NCI-H226 (cell line): ENCODE measurements around the gene MCL1.
"Not testable (repeated sequence)": the region's sequence is repeated elsewhere in the genome, so short reads cannot be mapped to it uniquely, and the experiment has no call there.

ENCODE experiments used
- DNase-seq: peaks from one replicate; pipeline ENCODE4 v3.0.0-alpha.2; 2015

The MCL1 gene

DNA sequence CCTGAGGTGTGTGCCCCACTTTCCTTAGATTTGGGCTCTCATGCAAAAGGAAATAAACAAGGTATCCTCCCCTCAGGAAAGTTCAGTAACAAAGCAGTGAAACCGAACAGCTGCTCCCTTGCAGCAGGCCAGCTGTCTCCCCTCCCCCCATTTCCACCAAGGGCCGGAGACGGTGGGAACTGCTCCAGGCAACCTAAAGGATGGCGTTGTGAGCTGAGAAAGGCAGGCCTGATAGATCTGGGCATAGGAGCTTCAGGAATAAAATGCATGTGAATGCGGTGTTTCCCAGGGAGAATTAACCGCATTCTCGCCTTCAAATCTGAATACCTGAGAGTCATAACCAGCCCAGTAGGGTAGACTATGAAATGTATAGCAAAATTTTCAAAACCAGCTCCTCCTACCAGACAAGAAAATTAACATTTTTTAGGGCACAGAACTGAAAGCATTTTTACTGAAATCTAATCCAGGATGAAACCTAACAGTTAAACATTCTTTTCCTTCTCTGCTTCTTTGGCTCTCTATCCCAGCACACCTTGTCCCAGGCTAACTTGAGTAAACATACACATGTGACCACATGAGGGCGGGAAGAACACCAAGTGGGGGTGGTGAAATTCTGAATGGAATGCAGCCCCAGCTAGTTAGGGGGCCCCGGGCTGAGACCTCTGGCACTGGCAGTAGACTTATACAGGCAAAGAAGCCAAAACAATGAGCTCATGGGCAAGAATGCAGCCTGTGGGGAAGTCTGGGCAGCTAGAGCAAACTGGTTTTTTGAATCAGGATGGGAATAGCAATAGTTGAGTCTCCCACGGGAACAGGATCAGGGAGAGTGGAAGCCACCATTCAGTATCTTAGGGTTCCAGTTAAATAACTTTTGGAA lies 11.5 kb downstream of the MCL1 start:
- peak; percentile 98 for DNase-seq

DNA sequence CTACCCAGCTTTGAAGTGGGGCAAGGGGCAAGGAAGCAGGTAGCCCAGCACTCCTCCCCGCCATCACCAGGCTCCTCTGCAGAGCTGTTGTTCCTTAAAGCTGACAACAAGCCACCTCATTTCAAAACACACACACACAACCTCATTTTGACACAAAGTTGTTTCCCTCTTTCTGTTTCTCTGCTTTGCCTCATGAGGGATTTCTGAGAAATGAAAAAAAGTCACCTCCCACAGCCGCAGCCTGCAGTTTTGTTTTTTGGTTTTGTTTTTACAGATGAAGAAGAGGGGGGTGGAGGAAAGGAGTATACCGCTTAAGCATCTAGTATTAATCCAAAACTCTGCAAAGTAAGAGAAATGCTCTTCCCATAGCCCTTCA lies 12.1 kb downstream of the MCL1 start:
- DNase-seq, result no peak

DNA sequence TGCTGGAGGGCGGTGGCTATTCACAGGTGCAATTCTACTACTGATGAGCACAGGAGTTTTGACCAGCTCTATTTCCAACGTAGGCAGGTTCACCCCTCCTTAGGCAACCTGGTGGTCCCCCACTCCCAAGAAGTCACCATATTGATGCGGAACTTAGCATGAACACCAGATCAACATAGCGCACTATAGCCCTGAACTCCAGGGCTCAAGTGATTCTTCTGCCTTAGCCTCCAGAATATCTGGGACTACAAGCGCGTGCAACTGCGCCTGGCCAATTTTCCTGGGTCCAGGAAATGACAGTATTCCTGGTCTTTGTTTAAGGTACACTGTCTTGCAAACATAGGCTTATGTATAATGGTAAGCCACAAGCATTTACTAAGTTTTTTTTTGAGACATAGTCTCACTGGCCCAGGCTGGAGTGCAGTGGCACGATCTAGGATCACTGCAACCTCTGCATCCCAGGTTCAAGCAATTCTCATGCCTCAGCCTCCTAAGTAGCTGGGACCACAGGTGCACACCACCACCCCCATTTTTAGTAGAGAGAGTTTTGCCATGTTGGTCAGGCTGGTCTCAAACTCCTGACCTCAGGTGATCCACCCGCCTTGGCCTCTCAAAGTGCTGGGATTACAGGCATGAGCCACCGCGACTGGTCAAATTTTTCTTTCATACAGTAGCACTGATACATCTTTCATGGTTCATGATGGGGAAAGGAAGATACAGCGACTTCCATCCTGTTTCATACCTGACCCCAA lies 12.6 kb downstream of the MCL1 start:
- no peak for DNase-seq

DNA sequence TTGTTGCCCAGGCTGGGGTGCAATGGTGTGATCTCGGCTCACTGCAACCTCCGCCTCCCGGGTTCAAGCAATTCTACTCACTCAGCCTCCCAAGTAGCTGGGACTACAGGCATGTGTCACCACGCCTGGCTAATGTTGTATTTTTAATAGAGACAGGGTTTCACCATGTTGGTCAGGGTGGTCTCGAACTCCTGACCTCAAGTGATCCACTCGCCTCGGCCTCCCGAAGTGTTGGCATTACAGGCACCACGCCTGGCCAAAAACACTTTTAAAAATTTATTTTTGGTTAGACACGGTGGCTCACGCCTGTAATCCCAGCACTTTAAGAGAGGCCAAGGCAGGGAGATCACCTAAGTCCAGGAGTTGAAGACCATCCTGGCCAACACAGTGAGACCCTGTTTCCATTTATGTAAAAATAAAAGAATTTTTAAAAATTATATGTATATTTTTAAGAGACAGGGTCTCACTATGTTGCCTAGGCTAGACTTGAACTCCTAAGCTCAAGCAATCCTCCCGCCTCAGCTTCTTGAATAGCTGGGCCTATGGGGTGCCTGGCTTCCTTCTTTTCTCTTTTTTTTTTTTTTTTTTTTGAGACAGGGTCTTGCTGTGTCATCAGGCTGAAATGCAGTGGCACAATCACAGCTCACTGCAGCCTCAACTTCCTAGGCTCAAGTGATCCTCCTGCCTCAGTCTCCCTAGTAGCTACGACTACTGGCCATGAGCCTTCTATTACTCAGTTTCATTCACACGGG lies 14.0 kb downstream of the MCL1 start:
- not testable (repeated sequence) for DNase-seq

DNA sequence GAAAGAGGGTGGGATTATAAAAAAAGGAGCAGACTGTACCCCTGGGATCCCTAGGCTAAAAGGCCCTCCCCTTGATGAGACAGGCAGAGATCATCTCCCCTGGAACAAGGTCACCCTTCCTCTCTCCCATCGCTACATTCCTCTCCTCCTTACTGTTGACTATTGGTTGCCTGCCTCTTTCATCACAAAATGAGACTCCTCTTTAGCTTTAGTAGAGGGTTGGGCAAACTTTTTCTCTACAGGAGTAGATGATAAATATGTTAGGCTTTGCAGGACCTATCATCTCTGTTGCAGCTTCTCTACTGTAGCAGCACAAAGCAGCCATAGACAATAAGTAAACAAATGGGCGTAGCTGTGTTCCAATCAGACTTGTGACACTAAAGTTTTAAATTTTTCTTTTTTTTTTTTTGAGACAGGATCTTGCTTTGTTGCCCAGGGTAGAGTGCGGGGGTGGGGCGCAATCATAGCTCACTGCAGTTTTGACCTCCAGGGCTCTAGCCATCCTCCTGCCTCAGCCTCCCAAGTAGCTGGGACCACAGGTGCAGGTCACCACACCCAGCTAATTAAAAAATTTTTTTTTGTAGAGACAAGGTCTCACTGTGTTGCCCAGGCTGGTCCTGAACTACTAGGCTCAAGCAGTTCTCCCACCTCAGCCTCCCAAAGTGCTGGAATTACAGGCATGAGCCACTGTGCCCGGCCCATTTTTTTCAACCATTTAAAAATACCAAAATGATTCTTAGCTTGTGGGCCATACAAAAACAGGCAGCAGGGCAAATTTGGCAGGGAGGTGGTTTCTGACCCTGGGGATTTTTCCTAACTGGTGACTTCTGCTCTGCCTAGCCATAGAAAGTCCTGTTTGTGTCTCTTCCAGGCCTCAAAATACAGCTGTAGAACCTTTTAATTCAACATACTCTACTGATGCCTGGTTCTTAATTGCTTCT lies 15.1 kb downstream of the MCL1 start:
- peak; percentile 74 for DNase-seq

DNA sequence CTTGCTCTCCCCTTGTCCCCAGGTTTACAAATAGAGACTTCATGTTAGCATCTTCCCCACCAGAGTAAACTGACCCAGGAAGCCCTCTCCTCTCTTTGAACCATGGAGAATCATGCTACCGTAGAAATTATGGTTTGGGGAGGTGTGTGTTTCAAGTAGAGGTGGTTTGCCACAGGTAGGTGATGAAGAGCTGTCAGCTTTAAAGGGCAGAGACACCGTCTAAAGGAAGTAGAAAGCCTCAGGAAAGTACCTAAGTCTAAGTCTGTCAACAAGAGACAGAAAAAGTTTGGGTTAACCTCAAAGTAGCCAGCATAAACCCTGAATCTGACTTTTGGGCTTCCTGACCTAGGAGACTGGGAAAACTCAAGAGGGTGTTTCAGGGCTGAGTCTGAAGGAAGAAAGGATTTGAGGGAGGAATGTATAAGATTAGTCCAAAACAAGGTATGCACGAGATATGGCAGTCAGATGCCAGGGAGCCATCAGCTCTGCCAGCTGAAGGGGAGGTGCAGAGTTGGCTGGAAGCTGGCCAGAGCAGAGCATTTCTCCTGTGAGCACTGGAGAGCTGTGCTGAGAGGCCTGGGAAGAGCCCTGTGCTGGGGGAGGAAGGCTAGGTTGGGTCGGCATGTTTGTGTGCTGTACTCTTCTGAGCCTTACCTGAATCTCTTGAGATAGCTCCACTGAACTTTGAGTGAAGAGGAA lies 15.9 kb downstream of the MCL1 start:
- DNase-seq, result peak; percentile 95

DNA sequence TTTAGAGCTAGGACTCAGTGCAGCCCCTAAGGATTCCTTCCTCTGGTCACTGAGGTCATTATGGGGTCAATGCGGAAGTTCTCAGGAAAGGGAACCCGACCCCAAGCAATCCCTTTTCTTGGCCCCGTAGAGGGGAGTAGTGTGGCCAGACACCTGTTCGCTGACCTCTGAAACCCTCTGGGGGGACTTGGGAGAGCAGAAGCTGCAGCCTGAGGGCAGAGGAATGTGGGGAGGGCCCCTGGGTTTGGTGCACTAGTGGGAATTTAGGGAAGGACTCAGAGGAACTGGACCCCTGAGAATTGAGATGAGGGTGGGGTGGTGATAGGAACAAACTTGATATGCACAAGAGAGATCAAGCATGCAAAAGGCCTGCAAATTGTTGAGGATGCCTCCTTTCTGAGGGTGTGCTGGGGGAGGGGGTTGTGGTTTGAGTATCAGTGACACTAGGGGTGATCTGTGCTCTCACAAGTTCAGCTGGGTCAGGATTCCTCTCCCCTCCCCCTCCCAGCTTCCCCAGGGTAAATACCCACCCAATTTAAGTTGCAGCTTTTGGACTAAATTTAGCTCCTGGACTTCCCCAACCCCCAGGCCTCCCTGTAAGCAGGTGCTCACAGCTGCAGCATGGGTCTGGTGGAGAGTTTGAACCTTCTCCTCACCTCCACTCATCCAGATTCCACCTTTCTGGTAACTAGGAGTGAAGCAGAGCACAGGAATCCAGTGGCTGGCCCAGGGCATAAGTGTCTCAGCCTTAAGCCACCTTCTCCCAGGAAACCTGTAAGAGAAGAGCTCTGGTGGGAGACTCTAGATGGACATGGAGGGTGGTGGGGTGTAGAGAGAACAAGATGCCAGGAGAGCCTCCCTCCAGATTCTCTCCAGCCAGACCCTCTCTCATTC lies 16.7 kb downstream of the MCL1 start:
- DNase-seq, result peak; percentile 1

DNA sequence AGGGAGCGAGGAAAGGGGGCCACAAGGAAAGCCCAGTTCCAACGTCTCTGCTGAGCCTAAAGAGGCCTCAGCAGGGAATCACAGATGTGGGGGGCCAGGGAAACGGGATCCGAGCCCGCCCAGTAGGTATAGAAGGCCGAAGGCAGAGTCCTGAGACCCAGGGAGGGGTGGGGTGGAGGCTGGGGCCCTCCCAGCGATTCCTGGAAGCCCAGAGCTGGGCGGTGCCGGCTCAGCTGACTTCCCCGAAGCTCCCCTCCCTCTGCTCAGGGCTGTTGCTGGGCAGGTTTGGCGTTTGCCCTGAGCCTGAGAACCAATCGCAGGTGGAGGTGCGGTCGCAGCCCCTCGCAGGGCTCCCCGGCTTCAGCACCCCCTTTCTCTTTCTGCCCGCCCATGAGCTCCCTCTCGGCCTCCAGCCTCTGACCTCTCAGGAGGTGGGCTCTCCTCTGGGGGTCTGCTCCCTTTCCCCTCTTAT lies 17.4 kb downstream of the MCL1 start:
- peak; percentile 92 for DNase-seq

DNA sequence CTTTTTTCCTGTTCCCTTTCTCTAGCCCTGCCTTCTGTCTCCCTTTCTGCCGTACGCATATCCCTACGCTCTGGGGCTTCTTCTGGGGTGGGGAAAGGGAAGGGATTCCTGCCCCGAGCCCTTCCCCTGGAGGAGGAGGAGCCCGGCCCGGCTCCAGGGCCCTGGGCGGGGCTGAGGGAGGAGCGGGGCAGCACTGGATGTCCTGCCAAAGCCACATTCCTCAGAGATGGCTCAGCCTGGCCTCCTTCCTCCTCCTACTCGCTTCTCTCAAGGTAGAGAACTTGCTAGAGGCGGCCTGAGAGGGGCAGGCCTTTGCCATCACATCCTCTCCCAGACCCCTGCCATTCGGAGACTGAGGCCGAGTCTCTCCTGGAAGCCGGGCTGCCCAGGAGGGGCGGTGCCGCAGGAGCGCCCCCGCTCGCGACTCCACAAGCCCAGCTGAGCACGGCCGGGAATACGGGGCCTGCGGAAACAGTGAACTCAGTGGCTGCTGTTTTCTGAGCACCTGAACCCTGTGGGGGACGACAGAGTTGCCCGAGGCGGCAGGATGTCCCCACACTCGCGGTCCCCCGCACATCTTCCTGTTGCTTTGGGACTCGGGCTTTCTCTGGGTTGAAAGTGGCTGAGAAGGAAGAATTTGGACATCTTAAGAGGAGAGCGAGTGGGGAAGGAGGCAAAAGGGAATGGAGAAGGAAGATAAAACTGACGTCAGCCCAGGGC lies 18.0 kb downstream of the MCL1 start:
- peak; percentile 98 for DNase-seq

DNA sequence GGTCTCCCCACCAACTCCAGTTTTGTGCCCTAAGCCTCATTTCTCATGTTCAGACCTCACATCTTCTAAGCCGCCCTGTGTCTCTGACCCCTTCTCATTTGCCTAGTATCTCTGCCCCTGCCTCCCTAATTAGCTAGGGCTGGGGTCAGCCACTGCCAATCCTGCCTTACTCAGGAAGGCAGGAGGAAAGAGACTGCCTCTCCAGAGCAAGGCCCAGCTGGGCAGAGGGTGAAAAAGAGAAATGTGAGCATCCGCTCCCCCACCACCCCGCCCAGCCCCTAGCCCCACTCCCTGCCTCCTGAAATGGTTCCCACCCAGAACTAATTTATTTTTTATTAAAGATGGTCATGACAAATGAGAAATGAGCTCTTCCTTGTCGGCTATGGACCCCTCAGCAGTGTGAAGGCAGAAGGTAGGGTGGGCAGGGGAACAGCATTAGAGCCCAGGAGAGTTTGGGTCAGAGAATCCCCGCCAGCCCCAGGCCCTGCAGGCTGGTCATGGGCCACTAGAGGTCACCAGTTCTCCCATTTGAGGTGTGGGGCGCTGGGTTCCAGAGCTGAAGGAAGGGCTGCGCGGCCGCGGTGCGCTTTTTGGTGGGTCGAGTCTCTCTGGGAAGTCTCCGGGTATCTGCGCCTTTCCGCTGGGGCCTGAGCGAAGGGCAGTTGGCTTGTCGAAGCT lies 18.7 kb downstream of the MCL1 start:
- peak; percentile 1 for DNase-seq

DNA sequence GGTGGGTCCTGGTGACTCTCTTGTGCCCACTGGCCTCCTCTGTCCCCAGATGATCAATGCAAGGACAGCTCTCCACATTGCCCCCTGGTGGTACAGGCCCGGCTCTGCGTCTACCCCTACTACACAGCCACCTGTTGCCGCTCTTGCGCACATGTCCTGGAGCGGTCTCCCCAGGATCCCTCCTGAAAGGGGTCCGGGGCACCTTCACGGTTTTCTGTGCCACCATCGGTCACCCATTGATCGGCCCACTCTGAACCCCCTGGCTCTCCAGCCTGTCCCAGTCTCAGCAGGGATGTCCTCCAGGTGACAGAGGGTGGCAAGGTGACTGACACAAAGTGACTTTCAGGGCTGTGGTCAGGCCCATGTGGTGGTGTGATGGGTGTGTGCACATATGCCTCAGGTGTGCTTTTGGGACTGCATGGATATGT lies 19.4 kb downstream of the MCL1 start:
- DNase-seq, result peak; percentile 7

DNA sequence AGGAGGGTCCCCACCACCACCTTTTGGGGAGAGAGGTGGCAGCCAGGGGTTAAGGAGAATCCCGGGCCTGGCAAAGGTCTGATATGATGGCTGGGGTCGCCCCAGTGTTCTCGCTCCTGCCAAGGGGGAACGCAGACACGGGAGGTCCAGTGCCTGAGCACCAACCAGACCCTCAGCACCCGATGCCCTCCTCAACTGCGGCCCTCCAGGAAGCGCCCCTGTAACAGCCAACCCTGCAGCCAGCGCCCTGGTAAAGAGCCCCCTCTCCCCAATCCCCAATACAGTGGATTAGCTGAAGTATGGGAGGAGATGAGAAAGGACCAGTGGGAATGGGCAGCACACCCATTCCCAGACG lies 19.8 kb downstream of the MCL1 start:
- no peak for DNase-seq

DNA sequence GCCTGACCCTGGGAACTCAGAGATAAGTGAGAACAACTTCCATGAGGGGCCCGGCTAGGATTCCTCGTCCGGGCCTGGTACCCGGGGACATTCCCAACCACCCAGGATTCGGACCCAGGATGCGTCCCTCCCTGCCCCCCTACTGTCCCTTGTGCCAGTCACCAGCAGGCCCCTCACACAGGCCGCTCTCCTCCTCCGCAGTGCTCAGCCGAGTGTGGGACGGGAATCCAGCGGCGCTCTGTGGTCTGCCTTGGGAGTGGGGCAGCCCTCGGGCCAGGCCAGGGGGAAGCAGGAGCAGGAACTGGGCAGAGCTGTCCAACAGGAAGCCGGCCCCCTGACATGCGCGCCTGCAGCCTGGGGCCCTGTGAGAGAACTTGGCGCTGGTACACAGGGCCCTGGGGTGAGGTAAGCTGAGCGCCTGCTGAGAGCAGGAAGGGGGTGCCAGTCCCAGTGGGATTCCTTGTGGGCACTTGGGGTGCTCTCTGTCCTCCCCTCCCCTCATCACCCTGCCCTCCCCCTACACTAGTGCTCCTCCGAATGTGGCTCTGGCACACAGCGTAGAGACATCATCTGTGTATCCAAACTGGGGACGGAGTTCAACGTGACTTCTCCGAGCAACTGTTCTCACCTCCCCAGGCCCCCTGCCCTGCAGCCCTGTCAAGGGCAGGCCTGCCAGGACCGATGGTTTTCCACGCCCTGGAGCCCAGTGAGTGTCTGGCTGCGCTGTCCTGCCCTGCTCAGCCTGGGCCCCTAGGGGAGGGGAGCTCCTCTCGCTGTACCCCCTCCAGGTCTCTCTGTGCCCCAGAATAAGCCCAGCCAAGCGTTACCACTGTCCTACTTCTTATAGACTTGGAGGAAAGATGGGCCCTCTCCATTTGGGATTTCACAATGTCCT lies 20.4 kb downstream of the MCL1 start:
- DNase-seq, result peak; percentile 2

DNA sequence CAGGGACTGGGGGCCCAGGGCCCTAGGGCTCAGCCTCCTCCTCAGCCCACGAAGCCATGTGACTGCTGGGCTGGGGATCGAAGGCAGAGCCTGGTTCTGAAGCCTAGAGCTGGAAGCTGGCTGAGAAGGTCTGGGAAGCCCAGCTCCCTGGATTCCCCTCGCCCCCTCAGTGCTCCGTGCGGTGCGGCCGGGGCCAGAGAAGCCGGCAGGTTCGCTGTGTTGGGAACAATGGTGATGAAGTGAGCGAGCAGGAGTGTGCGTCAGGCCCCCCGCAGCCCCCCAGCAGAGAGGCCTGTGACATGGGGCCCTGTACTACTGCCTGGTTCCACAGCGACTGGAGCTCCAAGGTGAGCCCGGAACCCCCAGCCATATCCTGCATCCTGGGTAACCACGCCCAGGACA lies 21.1 kb downstream of the MCL1 start:
- DNase-seq, result peak; percentile 1

DNA sequence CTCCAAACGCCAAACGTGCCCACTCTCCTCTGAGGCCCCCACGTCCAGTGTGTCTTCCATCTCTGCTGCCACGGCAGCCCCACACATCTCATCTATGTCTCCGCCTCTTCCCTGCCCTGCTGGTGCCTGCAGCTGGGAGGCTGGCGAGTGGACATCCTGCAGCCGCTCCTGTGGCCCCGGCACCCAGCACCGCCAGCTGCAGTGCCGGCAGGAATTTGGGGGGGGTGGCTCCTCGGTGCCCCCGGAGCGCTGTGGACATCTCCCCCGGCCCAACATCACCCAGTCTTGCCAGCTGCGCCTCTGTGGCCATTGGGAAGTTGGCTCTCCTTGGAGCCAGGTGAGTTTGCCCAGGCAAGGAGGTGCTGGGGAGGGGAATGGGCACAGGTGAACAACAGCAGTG lies 21.6 kb downstream of the MCL1 start:
- peak; percentile 1 for DNase-seq

DNA sequence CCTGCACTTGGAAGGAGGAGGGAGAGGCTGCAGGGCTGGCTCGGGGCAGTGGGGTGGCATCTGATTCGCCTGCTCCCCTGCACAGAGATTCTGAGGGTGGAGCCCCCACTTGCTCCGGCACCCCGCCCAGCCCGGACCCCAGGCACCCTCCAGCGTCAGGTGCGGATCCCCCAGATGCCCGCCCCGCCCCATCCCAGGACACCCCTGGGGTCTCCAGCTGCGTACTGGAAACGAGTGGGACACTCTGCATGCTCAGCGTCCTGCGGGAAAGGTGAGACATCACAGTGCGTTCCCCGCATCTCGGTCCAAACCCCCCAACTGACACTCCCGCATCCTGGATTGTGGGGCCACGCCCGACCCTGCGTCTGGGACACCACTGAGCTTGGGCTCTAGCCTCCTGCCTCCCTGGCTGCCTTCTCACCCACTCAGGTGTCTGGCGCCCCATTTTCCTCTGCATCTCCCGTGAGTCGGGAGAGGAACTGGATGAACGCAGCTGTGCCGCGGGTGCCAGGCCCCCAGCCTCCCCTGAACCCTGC lies 22.3 kb downstream of the MCL1 start:
- DNase-seq, result no peak

DNA sequence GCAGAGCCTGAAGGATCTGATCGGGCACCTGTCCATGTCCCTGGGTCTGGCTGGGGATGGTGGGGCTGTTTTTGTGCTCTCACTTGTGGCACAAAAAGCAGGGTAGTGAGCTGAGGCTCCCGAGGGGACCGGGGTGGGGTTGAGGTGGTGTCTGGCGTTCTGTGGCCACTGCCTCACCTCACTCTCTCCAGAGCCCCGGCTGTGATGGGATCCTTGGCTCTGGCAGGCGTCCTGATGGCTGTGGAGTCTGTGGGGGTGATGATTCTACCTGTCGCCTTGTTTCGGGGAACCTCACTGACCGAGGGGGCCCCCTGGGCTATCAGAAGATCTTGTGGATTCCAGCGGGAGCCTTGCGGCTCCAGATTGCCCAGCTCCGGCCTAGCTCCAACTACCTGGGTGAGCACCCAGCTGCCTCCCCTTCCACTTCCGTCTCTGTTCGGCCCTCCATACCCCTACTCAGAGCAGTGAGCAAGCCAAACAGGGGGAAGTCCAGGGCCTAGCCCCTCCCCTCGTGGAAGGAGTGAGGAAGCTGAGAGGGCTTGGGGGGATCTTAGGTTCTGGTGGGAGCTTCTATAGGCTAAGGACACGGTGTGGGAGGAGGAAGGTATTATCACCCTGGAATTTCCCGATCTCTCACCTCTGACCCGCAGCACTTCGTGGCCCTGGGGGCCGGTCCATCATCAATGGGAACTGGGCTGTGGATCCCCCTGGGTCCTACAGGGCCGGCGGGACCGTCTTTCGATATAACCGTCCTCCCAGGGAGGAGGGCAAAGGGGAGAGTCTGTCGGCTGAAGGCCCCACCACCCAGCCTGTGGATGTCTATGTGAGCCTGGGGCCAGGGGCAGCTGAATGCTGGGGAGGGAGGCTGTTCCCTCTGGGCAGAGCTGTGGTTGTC lies 23.2 kb downstream of the MCL1 start:
- DNase-seq, result peak; percentile 0
